ENCODE results near the gene HIP1.
"Not testable (repeated sequence)": the region's sequence is repeated elsewhere in the genome, so short reads cannot be mapped to it uniquely, and the experiment has no call there.

HIP1 gene

GRCh38 chr7:75639071-75639885 lies 99.5 kb downstream of the HIP1 start:
- no peak for DNase-seq

GRCh38 chr7:75638594-75639070 lies 100.1 kb downstream of the HIP1 start:
- DNase-seq: no peak

GRCh38 chr7:75637854-75638593 lies 100.7 kb downstream of the HIP1 start:
- DNase-seq: no peak

GRCh38 chr7:75635036-75635435 lies 103.7 kb downstream of the HIP1 start:
- no peak for DNase-seq

- DNase-seq: not testable (repeated sequence)
Observed at GRCh38 chr7:75632587-75632986, 106.2 kb downstream of the HIP1 start.

GRCh38 chr7:75631711-75632110 lies 107.0 kb downstream of the HIP1 start:
- no peak for DNase-seq

- DNase-seq: no peak
Observed at GRCh38 chr7:75630549-75630948, 108.2 kb downstream of the HIP1 start.

- no peak for DNase-seq
Observed at GRCh38 chr7:75629044-75629443, 109.7 kb downstream of the HIP1 start.

- no peak for DNase-seq
Observed at GRCh38 chr7:75628055-75628454, 110.7 kb downstream of the HIP1 start.

- DNase-seq: no peak
Observed at GRCh38 chr7:75626954-75627353, 111.8 kb downstream of the HIP1 start.

- DNase-seq: no peak
Observed at GRCh38 chr7:75625868-75626267, 112.9 kb downstream of the HIP1 start.

- DNase-seq: no peak
Observed at GRCh38 chr7:75624134-75624832, 114.5 kb downstream of the HIP1 start.

- DNase-seq: no peak
Observed at GRCh38 chr7:75623390-75624133, 115.2 kb downstream of the HIP1 start.

GRCh38 chr7:75621124-75621523 lies 117.6 kb downstream of the HIP1 start:
- DNase-seq: no peak

- DNase-seq: no peak
Observed at GRCh38 chr7:75619636-75620035, 119.1 kb downstream of the HIP1 start.

- DNase-seq: no peak
Observed at GRCh38 chr7:75617634-75618234, 121.0 kb downstream of the HIP1 start.

- no peak for DNase-seq
Observed at GRCh38 chr7:75616421-75617167, 122.1 kb downstream of the HIP1 start.

- DNase-seq: no peak
Observed at GRCh38 chr7:75614401-75614800, 124.3 kb downstream of the HIP1 start.

- no peak for DNase-seq
Observed at GRCh38 chr7:75613351-75613750, 125.4 kb downstream of the HIP1 start.

GRCh38 chr7:75611557-75612178 lies 127.1 kb downstream of the HIP1 start:
- DNase-seq: no peak

- not testable (repeated sequence) for DNase-seq
Observed at GRCh38 chr7:75609416-75609815, 129.3 kb downstream of the HIP1 start.
